Ectodermal cell (in vitro differentiated cells): ENCODE results near the gene CFAP210.
"Not testable (repeated sequence)": the region's sequence is repeated elsewhere in the genome, so short reads cannot be mapped to it uniquely, and the experiment has no call there.

Experiments
- H3K27ac ChIP-seq: 2 replicates; pipeline ENCODE4 v1.7.0; 2013; ENCODE audit warnings: mild to moderate bottlenecking, low read depth, low read length; ENCODE audit not compliant: insufficient read depth, poor library complexity, severe bottlenecking
- H3K27me3 ChIP-seq: 2 replicates; pipeline ENCODE4 v1.7.0; 2013; ENCODE audit warnings: mild to moderate bottlenecking, low read length; ENCODE audit not compliant: insufficient read depth, control insufficient read depth, poor library complexity, severe bottlenecking
- H3K36me3 ChIP-seq: one replicate; pipeline ENCODE4 v1.7.0; 2013; ENCODE audit warnings: low read length; ENCODE audit not compliant: control insufficient read depth, insufficient read depth
- H3K4me1 ChIP-seq: one replicate; pipeline ENCODE4 v1.7.0; 2013; ENCODE audit warnings: low read length; ENCODE audit not compliant: control insufficient read depth, insufficient read depth
- H3K4me3 ChIP-seq: 2 replicates; pipeline ENCODE4 v1.7.0; 2013; ENCODE audit warnings: low read depth, low read length, control low read depth; ENCODE audit not compliant: insufficient read depth
- H3K9me3 ChIP-seq: 2 replicates; pipeline ENCODE4 v1.7.0; 2013; ENCODE audit warnings: mild to moderate bottlenecking, low read length, moderate library complexity; ENCODE audit not compliant: control insufficient read depth
- WGBS, 2 experiments: methylation state at CpG; one replicate each; pipeline ENCODE4 v1.1.7; 2013; ENCODE audit warnings: missing lambda C conversion rate in 2 of 2; 5-methylcytosine and 5-hydroxymethylcytosine counted together

CFAP210 gene

GRCh38 chr2:169694894-169695260 lies 672 bp upstream of the CFAP210 start:
- Histone ChIP-seq H3K9me3 (no peaks in the 10 kb centered on the region), H3K36me3 (no peaks in the 10 kb centered on the region), H3K27ac (peak overlapping the region; percentile 70), H3K27me3 (no peaks in the 10 kb centered on the region), H3K4me3 (peak overlapping the region; percentile 90), H3K4me1 (no peaks in the 10 kb centered on the region)
- WGBS, 2 experiments, result 65% methylated on average over 8 of the region's 8 CpGs

- no peaks in the 10 kb centered on the region for H3K36me3 ChIP-seq
- H3K4me3 ChIP-seq, result peak overlapping the region; percentile 90
- no peaks in the 10 kb centered on the region for H3K27me3 ChIP-seq
- 47 to 52% methylated on average over 2 to 4 of the region's 4 CpGs for WGBS, 2 experiments
- H3K4me1 ChIP-seq, result no peaks in the 10 kb centered on the region
- H3K27ac ChIP-seq, result no peak overlapping the region
- H3K9me3 ChIP-seq, result no peaks in the 10 kb centered on the region
Observed at GRCh38 chr2:169693360-169693759, 845 bp downstream of the CFAP210 start.

- H3K27ac ChIP-seq, result no peak overlapping the region
- 58 to 59% methylated on average over 3 of the region's 3 CpGs for WGBS, 2 experiments
- no peak overlapping the region for H3K4me3 ChIP-seq
- no peaks in the 10 kb centered on the region for H3K27me3 ChIP-seq
- no peaks in the 10 kb centered on the region for H3K36me3 ChIP-seq
- no peaks in the 10 kb centered on the region for H3K9me3 ChIP-seq
- H3K4me1 ChIP-seq, result no peaks in the 10 kb centered on the region
Observed at GRCh38 chr2:169692718-169693117, 1.5 kb downstream of the CFAP210 start.

GRCh38 chr2:169690958-169691357 lies 3.2 kb downstream of the CFAP210 start:
- Histone ChIP-seq H3K36me3 (no peaks in the 10 kb centered on the region), H3K4me1 (no peaks in the 10 kb centered on the region), H3K27me3 (no peaks in the 10 kb centered on the region), H3K4me3 (no peak overlapping the region), H3K9me3 (no peaks in the 10 kb centered on the region), H3K27ac (no peak overlapping the region)
- WGBS, 2 experiments, result 69 to 80% methylated on average over 1 of the region's 1 CpG

GRCh38 chr2:169687943-169688342 lies 6.3 kb downstream of the CFAP210 start:
- H3K36me3 ChIP-seq, result not testable (repeated sequence)

GRCh38 chr2:169686825-169687224 lies 7.4 kb downstream of the CFAP210 start:
- 86 to 93% methylated on average over 4 of the region's 4 CpGs for WGBS, 2 experiments
- not testable (repeated sequence) for H3K27me3 ChIP-seq, H3K27ac ChIP-seq, H3K4me3 ChIP-seq, H3K9me3 ChIP-seq, H3K36me3 ChIP-seq, H3K4me1 ChIP-seq

More at GRCh38 chr2:169687943-169688342, 6.3 kb downstream of the CFAP210 start:
- not testable (repeated sequence) for H3K4me3 ChIP-seq, H3K4me1 ChIP-seq, H3K27ac ChIP-seq, H3K9me3 ChIP-seq, H3K27me3 ChIP-seq

GRCh38 chr2:169684712-169685111 lies 9.5 kb downstream of the CFAP210 start:
- 87 to 93% methylated on average over 2 of the region's 2 CpGs for WGBS, 2 experiments

GRCh38 chr2:169684135-169684565 lies 10.1 kb downstream of the CFAP210 start:
- Histone ChIP-seq H3K27me3 (no peaks in the 10 kb centered on the region), H3K27ac (no peak overlapping the region), H3K36me3 (no peaks in the 10 kb centered on the region), H3K4me3 (no peak overlapping the region), H3K4me1 (no peaks in the 10 kb centered on the region), H3K9me3 (no peaks in the 10 kb centered on the region)
- 80 to 82% methylated on average over 3 of the region's 3 CpGs for WGBS, 2 experiments

More at GRCh38 chr2:169684712-169685111, 9.5 kb downstream of the CFAP210 start:
- H3K27me3 ChIP-seq, H3K36me3 ChIP-seq, H3K27ac ChIP-seq, H3K9me3 ChIP-seq, H3K4me1 ChIP-seq, H3K4me3 ChIP-seq: not testable (repeated sequence)

- WGBS, 2 experiments, result 77 to 81% methylated on average over 3 of the region's 3 CpGs
Observed at GRCh38 chr2:169683425-169684134, 10.6 kb downstream of the CFAP210 start.

GRCh38 chr2:169683054-169683424 lies 11.2 kb downstream of the CFAP210 start:
- Histone ChIP-seq H3K27ac (no peak overlapping the region), H3K9me3 (no peaks in the 10 kb centered on the region), H3K27me3 (no peaks in the 10 kb centered on the region), H3K4me1 (no peaks in the 10 kb centered on the region), H3K4me3 (no peak overlapping the region), H3K36me3 (no peaks in the 10 kb centered on the region)
- 73 to 82% methylated on average over 3 of the region's 3 CpGs for WGBS, 2 experiments

More at GRCh38 chr2:169683425-169684134, 10.6 kb downstream of the CFAP210 start:
- no peaks in the 10 kb centered on the region for H3K36me3 ChIP-seq
- H3K9me3 ChIP-seq, result no peaks in the 10 kb centered on the region
- H3K4me3 ChIP-seq, result no peak overlapping the region
- no peaks in the 10 kb centered on the region for H3K4me1 ChIP-seq
- no peak overlapping the region for H3K27ac ChIP-seq
- H3K27me3 ChIP-seq, result no peaks in the 10 kb centered on the region

GRCh38 chr2:169676850-169677249 lies 17.4 kb downstream of the CFAP210 start:
- H3K4me3 ChIP-seq, result no peak overlapping the region
- no peak overlapping the region for H3K27ac ChIP-seq

More at GRCh38 chr2:169676850-169677249, 17.4 kb downstream of the CFAP210 start:
- Histone ChIP-seq H3K27me3 (no peaks in the 10 kb centered on the region), H3K36me3 (no peaks in the 10 kb centered on the region), H3K4me1 (no peaks in the 10 kb centered on the region), H3K9me3 (no peaks in the 10 kb centered on the region)
- 83 to 84% methylated on average over 6 of the region's 6 CpGs for WGBS, 2 experiments
